Measurements from ENCODE around the gene ZNF654. TPM values are rescaled to one million over a fixed set of nuclear protein-coding genes. Genes with fewer than 3 reads are reported as not detected.

Gene ZNF654
- total RNA-seq, 4 donors from 2014 or later, result 17.5 to 28.6 (median 24.5) TPM

- TF ChIP-seq CTCF (IDR thresholded peaks at IDR 0.05; ENCODE audit: low read depth), result no peak
Observed at GRCh38 chr3:88061746-88062145, 2.7 kb downstream of the ZNF654 start.

- no peak for TF ChIP-seq CTCF (IDR thresholded peaks at IDR 0.05; ENCODE audit: low read depth)
Observed at GRCh38 chr3:88075072-88075471, 16.0 kb downstream of the ZNF654 start.

- TF ChIP-seq CTCF (IDR thresholded peaks at IDR 0.05; ENCODE audit: low read depth), result no peak
Observed at GRCh38 chr3:88075497-88075896, 16.4 kb downstream of the ZNF654 start.

- TF ChIP-seq CTCF (IDR thresholded peaks at IDR 0.05; ENCODE audit: low read depth), result no peak
Observed at GRCh38 chr3:88076712-88077111, 17.7 kb downstream of the ZNF654 start.

GRCh38 chr3:88078932-88079331 is 19.9 kb downstream of the ZNF654 start:
- TF ChIP-seq CTCF (IDR thresholded peaks at IDR 0.05; ENCODE audit: low read depth), result no peak

- TF ChIP-seq CTCF (IDR thresholded peaks at IDR 0.05; ENCODE audit: low read depth), result no peak
Observed at GRCh38 chr3:88082854-88083253, 23.8 kb downstream of the ZNF654 start.

- TF ChIP-seq CTCF (IDR thresholded peaks at IDR 0.05; ENCODE audit: low read depth), result no peak
Observed at GRCh38 chr3:88084097-88084501, 25.0 kb downstream of the ZNF654 start.
